ENCODE data around the gene ZFP42.
"Not testable (repeated sequence)": the region's sequence is repeated elsewhere in the genome, so short reads cannot be mapped to it uniquely, and the experiment has no call there.

ZFP42 gene

DNA sequence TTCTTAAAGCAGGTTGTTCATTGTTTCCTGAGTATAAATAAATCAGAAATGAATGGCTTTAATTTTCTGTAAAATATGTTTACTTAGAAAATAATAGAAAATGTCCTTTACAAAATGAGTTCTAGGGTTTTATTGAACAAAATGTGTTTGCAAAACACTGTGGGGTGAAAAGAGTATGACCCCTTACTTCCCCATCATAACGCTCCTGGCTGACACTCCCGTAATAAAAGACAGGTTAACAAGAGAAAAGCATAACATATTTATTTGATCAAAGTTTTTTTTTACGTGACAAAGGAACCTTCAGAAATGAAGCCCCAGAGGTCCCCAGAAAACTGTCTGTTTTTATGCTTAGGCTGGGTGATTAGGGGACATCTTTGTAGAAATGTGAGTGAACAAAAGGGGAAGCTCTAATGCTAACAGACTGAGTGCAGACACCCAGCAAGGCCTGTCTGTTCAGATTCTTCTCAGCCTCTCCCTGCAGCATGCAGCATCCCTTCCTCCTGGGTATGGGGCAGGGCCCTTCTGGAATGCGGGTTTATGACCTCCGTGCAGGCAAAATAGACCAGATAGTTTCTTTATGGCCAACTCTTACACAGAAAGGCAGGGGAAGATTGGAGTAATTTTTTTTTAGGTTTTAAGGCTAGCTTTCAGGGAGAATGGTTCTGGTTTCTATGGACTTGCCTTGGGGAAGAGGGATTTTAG is 26.1 kb downstream of the ZFP42 start:
- no peak for DNase-seq (ENCODE audit: low read depth in 3 of 3)

DNA sequence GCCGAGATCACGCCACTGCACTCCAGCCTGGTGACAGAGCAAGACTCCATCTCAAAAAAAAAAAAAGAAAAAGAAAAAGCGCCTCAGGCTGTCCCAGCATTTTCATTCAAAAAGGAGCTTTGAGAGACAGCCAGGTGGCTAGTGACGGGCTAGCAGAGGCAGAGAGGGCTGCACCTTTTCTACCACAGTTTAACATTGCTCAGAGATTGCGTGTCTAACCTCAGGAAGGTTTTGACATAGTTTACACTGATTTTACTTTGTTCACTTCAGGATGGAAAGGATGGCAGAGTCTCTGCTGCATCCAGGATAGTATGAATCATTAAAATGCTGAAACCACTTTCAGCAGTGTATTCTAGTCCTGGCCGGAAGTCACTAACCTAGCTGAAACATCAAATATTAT is 28.1 kb downstream of the ZFP42 start:
- no peak for DNase-seq (ENCODE audit: low read depth in 3 of 3)

DNA sequence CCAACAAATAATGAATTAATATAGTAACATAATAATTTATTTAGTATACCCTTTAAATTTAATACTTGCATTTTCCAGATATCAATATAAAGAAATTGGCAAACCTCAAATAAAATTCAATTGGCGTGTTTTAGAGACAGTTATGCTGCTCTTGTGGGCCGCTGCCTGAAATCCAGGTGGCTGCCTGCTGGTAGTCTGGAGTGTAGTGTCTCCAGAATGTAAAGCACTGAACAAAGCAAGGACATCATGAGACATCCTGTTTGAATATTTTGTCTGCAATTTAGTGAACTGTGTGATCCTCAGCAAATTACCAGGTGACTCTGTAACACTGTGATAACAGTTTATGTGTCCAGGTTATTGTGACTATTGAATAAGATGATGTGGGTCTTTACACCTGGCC is 29.9 kb downstream of the ZFP42 start:
- DNase-seq (ENCODE audit: low read depth in 3 of 3): no peak

DNA sequence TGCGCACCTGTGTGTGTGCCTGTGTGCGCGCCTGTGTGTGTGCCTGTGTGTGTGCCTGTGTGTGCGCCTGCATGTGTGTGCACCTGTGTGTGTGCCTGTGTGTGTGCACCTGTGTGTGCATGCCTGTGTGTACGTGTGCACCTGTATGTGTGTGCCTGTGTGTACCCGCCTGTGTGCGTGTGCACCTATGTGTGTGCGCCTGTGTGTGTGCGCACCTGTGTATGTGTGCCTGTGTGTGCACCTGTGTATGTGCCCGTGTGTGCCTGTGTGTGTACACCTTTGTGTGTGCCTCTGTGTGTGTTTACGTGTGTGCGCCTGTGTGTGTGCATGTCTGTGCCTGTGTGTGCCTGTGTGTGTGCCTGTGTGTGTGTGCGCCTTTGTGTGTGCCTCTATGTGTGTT is 33.5 kb downstream of the ZFP42 start:
- DNase-seq (ENCODE audit: low read depth in 3 of 3): no peak

DNA sequence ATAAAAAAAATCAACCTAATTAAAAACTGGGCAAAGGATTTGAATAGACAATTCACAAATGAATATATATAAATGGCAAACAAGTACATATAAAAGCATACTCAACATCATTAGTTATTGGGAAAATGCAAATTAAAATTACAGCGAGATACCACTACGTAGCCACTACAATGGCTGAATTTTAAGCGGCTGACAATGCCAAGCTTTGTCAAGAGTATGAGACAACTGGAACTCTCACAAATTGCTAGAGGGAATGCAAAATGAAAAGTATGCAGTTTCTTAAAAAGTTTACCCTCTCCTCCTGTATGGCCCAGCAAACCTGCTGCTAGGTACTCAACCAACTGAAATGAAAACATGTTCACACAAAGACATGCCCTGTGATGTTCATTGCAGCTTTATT is 34.8 kb downstream of the ZFP42 start:
- DNase-seq (ENCODE audit: low read depth in 3 of 3): no peak

DNA sequence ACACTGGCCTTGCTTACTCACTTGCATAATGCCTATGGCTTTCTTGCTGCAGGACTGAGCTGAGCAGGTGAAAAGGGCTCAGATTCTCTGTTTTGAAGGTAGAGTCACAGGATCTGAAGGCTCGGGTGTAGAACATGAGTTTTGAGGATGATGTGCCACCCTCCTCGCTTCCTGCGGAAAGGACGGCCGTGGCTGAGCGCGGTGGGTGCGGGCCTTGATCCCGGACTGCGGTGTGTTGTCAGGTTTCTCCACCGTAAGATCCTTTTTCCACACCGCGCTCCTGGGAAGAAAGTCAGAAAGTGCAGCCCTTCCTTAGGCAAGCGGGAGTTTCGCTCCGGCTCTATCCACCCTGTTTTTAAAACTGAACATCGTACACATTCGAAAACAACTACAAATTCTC is 36.2 kb downstream of the ZFP42 start:
- no peak for DNase-seq (ENCODE audit: low read depth in 3 of 3)

DNA sequence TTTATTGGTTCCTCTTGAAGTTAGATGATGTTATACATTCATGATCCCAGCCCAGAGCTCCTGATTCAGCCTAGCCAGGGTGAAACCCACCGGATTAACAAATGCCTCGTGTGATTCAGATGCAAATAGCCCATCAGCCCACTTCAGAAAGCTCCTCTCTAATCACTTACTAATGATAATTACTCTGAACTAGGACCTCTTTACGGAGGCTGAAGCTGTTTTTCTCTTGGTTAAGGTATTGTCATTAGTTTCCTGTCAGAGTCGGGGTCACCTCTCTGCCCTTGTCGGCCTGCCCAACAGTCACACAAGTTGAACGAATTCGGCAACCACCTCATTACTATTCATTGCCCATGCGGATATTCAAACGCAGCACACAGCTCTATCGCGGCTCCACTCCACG is 36.6 kb downstream of the ZFP42 start:
- no peak for DNase-seq (ENCODE audit: low read depth in 3 of 3)

DNA sequence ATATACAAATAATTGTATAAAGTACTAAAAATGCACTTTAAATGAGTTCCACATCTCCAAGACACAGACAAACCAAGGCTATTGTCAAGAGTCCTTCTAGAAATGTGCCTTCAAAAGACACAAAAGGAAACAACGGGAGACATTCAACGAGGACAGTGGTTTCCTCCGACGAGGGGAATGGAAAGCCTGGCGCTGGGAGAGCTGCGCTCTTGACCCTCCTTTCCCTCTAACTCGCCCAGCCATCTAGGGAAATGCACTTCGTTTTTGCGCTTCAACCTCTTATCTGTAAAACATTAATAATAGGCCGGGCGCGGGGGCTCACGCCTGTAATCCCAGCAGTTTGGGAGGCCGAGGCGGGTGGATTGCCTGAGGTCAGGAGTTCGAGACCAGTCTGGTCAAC is 37.0 kb downstream of the ZFP42 start:
- DNase-seq (ENCODE audit: low read depth in 3 of 3): no peak

DNA sequence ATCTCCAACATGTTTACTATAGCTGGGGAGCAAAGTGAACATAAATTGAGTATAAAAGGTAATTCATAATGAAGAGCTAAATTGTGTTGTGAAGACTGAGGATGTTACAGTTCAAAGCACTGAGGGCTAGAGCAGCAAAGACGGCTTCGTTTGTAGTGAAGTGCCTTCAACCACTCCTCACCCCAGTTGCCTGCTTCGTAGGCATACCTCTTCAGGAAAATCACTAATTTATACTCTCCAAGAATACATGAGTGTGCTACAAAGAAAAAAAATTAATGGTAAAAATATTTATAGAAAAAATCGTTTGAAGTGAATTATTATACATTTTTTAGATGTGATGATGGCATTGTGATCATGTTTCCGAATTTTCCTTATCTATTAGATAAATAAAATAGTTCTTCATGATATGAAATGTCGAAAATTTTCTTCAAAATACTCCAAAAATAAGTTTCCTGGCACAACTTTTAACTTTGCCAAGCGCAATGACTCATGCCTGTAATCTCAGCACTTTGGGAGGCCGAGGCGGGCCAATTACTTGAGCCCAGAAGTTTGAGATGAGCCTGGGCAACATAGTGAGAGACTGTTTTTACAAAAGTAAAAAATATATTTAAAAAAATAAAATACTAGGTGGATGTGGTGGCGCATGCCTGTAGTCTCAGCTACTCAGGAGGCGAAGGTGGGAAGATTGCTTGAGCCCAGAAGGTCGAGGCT is 41.6 kb downstream of the ZFP42 start:
- DNase-seq (ENCODE audit: low read depth in 3 of 3): no peak

DNA sequence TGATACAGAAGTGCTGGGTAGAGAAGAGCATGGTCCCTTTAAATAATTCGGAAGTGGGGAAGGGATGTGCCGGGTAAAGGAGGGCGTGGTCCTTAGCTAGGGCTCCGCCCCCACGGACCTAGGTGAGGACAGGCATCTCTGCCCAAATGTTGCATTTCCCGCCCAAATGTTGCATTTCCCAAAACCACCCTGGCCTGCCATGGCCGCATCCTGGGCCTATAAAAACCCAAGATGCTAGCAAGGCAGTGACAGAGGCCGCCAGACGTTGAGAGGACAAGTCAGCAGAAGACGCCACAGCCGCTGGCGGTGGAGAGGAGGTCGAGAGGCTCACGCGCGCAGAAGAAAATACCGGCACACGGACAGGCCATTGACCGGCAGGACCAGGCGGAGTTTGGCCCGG is 46.1 kb downstream of the ZFP42 start:
- no peak for DNase-seq (ENCODE audit: low read depth in 3 of 3)

DNA sequence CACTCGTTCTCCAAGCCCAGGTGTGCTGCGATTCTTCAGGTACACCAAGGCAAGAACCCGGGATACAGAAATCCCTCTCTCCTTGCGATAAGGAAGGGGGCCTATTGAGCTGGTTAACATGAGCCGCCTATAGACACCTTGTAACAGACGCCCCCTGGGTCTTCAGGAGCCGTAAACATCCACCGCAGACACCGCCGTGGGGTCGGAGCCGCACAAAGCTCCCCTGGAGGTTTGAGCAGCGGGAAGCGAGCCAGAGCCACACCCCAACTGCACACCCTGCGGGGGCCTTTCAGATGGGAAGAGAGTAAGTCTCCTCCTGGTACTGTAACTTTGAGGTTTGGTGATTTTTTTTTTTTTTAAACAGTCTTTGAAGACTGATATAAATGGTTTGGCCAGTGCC is 46.6 kb downstream of the ZFP42 start:
- DNase-seq (ENCODE audit: low read depth in 3 of 3): no peak

DNA sequence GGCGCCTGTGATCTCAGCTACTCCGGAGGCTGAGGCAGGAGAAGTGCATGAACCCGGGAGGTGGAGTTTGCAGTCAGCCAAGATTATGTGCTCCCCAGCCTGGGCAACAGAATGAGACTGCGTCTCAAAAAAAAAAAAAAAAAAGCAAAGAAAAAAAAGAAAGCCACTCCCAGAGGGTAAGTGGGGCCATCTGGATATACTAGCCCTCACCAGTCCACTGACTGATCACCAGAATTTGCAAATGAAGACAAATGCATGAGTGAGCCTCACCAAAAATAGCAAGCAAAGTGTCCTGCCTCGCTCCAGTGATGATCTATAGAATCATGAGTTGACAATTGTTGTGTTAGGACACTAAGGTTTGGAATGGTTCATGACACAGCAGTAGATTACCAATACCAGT is 47.6 kb downstream of the ZFP42 start:
- no peak for DNase-seq (ENCODE audit: low read depth in 3 of 3)

DNA sequence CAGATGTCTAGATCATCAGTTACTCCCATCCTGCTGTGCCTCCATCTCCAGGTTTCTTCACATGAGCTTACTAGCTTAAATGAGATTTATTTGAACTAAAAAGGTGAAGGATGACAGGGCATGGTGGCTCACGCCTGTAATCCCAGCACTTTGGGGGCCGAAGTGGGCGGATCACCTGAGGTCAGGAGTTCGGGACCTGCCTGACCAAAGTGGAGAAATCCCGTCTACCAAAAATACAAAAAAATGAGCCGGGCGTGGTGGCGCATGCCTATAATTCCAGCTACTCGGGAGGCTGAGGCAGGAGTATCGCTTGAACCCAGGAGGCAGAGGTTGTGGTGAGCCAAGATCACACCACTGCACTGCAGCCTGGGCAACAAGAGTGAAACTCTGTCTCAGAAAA is 49.9 kb downstream of the ZFP42 start:
- not testable (repeated sequence) for DNase-seq (ENCODE audit: low read depth in 3 of 3)

DNA sequence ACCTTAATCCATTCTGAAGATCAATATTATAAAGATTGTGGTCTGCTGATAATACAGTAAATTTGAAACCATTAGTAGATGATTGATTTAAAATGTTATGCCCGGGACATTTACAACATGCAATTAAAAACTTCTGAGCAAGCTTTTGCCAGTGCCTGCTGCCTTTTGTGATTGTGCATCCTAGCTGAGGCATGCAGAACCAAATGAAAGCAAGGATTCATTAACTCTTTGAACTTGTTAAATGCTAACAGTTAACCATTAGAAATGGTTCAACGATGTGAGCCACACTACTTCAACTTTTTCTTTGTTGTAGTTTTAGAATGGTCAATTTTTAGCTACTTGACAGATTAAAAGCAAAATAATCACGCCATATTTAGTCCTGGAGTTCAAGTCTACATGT is 51.1 kb downstream of the ZFP42 start:
- DNase-seq (ENCODE audit: low read depth in 3 of 3): no peak

DNA sequence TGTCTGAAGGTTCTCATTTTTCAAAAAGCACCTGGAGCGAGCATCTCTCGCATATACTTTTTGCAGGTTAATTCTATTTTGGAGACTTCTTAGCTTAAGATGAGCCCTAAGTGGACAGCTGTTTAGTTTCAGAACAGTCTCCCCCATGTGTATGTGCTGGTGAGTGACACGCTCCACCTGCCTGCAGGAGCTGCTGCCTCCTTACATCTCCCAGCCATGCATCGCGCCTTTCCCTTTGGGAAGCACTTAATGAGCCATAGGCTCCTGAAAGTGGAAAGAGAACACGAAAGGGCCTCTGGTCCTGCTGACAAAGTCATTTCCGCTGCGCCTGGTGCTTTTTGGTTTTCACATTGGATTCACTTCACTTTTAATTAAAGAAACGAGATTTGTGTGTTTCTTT is 57.7 kb downstream of the ZFP42 start:
- no peak for DNase-seq (ENCODE audit: low read depth in 3 of 3)

Measured in stimulated activated CD4-positive, alpha-beta T cell treated with anti-CD3 and anti-CD28 coated beads, TNF-alpha, amount 100 ng/mL, for 4 hours (primary cell).